GM10248 (cell line): ENCODE results near the gene MAP7D1.

Experiments
- CTCF ChIA-PET: fragments of 300-600 bp; sonication (Branson Sonifier 250); formaldehyde crosslinking; extraction: SDS; loops from one replicate; lab custom pipeline; 2021; ENCODE audit warnings: antibody characterized with exemption; lab: Yijun Ruan, JAX
- POLR2A ChIA-PET: fragments of 350-650 bp; sonication (Branson Sonifier 250); formaldehyde crosslinking; extraction: SDS; loops from one replicate; lab custom pipeline; 2020; ENCODE audit warnings: antibody characterized with exemption; lab: Yijun Ruan, JAX
- DNase-seq: peaks from one replicate; pipeline ENCODE4 v3.0.0; 2012; ENCODE audit errors: extremely low spot score
- TF ChIP-seq, protein P1 (sequence below): IDR thresholded peaks from 2 replicates; pipeline ENCODE4 v1.5.1; 2012; ENCODE audit warnings: mild to moderate bottlenecking, low read depth; ENCODE audit errors: extremely low read depth, missing control alignments, control extremely low read depth

Gene MAP7D1

DNA sequence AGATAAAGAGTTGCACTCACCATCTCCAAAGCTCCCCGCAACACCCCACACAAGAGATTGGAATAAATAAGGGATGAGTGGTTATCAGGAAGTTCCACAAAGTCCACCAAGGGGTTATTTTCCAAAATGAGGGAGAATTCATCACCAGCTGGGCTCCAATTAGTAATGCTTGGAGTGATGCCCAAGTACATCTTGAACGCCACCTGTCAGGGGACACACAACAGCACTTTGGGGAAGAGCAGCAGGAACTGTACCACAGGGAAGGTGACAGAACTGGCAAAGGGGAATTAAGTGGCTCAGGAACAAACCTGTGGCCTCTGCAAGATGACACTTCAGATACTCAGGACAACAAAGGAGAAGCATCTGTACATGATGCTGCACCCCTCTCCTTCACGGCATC lies 18.2 kb upstream of the MAP7D1 start:
- no peak for DNase-seq
- TF ChIP-seq, protein P1, sequence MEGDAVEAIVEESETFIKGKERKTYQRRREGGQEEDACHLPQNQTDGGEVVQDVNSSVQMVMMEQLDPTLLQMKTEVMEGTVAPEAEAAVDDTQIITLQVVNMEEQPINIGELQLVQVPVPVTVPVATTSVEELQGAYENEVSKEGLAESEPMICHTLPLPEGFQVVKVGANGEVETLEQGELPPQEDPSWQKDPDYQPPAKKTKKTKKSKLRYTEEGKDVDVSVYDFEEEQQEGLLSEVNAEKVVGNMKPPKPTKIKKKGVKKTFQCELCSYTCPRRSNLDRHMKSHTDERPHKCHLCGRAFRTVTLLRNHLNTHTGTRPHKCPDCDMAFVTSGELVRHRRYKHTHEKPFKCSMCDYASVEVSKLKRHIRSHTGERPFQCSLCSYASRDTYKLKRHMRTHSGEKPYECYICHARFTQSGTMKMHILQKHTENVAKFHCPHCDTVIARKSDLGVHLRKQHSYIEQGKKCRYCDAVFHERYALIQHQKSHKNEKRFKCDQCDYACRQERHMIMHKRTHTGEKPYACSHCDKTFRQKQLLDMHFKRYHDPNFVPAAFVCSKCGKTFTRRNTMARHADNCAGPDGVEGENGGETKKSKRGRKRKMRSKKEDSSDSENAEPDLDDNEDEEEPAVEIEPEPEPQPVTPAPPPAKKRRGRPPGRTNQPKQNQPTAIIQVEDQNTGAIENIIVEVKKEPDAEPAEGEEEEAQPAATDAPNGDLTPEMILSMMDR = no peak
- CTCF ChIA-PET = interaction anchor here (1.7 to 12.8 kb wide), 2 partner anchors 12 to 39 kb away, joined by 5 to 226 read pairs; partner anchors contain the start of gene TRAPPC3
- POLR2A ChIA-PET = no interaction called here

DNA sequence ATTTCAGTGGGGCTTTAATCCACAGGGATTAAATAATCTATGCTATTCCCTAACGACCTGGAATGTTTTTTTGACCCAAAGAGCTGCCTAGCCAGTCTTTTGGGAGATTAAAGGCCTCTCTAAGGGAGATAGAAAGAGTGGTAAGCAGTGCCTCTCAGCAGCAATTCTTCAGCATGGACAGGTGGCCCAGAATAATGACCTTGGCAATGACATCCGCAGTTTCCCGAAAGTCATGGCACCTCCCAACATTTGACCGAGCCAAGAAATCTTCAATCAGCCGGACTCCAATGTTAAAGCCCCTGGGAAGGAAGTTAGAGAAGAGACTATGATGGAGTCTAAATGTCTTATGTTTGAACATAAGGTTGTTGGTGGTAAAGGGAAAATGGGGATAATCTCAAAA lies 16.4 kb upstream of the MAP7D1 start:
- DNase-seq = no peak
- TF ChIP-seq, protein P1 = no peak
- ChIA-PET POLR2A (no interaction called here), CTCF (interaction anchor here (0.8 to 12.8 kb wide), 5 partner anchors 10 to 146 kb away, joined by 3 to 226 read pairs (median 4); partner anchors contain the start of gene TRAPPC3)

DNA sequence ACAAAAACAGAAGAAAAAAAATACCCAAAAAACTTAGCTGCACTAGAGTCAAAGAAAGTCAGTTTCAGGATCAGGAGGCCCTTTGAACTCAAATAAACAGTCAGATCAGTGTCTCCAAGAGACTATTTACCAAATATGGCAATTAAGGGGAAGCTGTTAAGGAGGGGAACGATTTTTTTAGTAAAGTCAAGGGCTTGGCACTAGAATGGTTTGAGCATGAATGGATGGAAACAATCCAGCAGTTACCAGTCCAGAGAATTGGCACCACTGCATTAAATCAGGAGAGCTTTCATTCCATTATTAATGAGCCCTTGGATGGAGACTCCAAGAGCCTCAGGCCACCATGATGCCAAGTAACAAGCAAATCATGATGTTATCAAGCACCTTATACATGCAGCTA lies 13.8 kb upstream of the MAP7D1 start:
- POLR2A ChIA-PET = interaction anchor here (0.7 kb wide), 2 partner anchors 12 to 245 kb away, joined by 6 to 9 read pairs; no protein-coding TSS in a partner anchor
- CTCF ChIA-PET = interaction anchor here (0.8 to 6.1 kb wide), 5 partner anchors 8 to 46 kb away, joined by 3 to 29 read pairs (median 10); no protein-coding TSS in a partner anchor
- TF ChIP-seq, protein P1 = no peak
- no peak for DNase-seq

DNA sequence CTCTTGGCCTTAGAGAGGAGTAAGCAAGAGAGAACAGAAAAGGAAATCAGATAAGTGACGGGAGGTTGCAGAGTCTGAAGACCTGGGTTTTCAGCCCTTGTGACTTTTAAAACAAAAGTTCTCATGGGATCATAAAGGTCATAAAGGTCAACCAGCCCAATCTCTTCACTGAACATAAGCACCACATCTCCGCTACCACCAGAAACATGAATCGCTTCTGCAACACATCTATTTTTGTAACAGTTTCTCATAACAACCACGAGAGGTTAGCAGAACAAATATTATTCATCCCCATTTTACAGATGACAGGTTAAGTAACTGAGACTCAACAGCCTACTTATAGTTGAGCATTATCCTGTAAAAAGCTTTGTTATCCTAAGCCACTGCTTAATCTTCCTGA lies 12.5 kb upstream of the MAP7D1 start:
- TF ChIP-seq, protein P1 = no peak
- POLR2A ChIA-PET = no interaction called here
- CTCF ChIA-PET = interaction anchor here (0.6 to 6.1 kb wide), 5 partner anchors 10 to 142 kb away, joined by 3 to 29 read pairs (median 3); no protein-coding TSS in a partner anchor
- DNase-seq = no peak

DNA sequence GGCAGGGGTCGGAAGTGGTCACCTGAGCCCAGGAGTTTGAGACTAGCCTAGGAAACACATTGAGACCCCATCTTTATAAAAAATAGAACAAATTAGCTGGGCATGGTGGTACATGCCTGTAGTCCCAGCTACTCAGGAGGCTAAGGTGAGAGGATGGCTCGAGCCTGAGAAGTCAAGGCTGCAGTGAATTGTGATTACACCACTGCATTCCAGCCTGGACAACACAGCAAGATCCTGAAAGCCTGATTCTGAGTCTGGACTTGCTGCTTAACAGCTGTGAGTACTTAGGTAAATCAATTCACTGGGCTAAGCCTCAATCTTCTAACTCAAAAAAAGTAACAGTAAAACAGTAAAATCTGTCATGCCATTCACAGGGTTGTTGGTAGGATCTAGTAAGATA lies 11.5 kb upstream of the MAP7D1 start:
- POLR2A ChIA-PET = no interaction called here
- DNase-seq = no peak
- CTCF ChIA-PET = interaction anchor here (0.7 to 6.1 kb wide), 5 partner anchors 11 to 45 kb away, joined by 3 to 29 read pairs (median 16); no protein-coding TSS in a partner anchor

DNA sequence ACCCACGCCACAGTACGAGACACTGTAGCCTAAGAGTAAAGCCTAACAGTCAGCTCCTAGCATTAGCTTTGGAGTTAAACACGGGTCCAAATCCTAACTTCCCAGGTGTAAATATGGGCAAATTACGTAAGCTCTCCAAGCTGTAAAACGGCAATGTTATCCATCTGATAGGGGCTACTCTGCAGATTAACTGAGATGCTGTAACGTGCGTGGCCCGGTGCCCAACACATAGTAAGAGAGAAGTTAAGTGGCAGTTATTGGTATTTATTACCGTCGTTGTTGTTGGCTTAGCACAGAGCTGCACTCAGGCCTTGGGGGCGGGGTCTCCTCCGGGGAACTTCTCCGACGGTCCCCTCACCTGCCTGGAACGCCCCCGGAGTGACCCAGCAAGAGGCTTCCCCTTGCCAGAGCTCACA lies 7.1 kb upstream of the MAP7D1 start:
- ChIA-PET CTCF (interaction anchor here (0.7 to 6.0 kb wide), 39 partner anchors 9 to 298 kb away, joined by 3 to 123 read pairs (median 5); partner anchors contain the start of genes SH3D21 and THRAP3), POLR2A (interaction anchor here (1.2 to 3.2 kb wide), 3 partner anchors 13 to 175 kb away, joined by 3 to 30 read pairs (median 15); partner anchors contain the start of genes EVA1B and THRAP3)
- DNase-seq = no peak
- TF ChIP-seq, protein P1 = no peak

More for the DNA sequence above, 11.5 kb upstream of the MAP7D1 start:
- TF ChIP-seq, protein P1 = no peak
